Caco-2 (cell line): ENCODE results near the gene BRIP1. TPM values are rescaled to one million over a fixed set of nuclear protein-coding genes. Genes with fewer than 3 reads are reported as not detected.

ENCODE experiments used
- BruUV-seq: library from RNA; stranded (reverse); fragments of 400-500 nt; replicated peaks from 2 replicates; lab custom pipeline; 2021; lab: Mats Ljungman, UMichigan
- CTCF ChIA-PET: fragments of 300-600 bp; sonication (Branson Sonifier 250); formaldehyde crosslinking; loops from one replicate; lab custom pipeline; 2022; ENCODE audit warnings: antibody characterized with exemption; lab: Charles Lee
- POLR2A ChIA-PET: fragments of 300-600 bp; sonication (Branson Sonifier 250); formaldehyde crosslinking; loops from one replicate; lab custom pipeline; 2022; ENCODE audit warnings: antibody characterized with exemption; lab: Charles Lee
- DNase-seq, 2 experiments: peaks; one replicate each; pipeline versions ENCODE4 v3.0.0 to v3.0.0-alpha.2; 2020 to 2022
- H3K27me3 ChIP-seq: replicated peaks from 2 replicates; pipeline ENCODE4 v1.6.0; 2011; ENCODE audit warnings: low read length; ENCODE audit not compliant: control insufficient read depth, insufficient read depth
- H3K36me3 ChIP-seq: 2 replicates; pipeline ENCODE4 v1.5.1; 2011; ENCODE audit warnings: low read length; ENCODE audit not compliant: control insufficient read depth, insufficient read depth
- H3K4me1 ChIP-seq: fragments of 250-450 bp; sonication (Bioruptor Pico); 2 replicates; pipeline ENCODE4 v1.5.1; 2020; ENCODE audit warnings: mild to moderate bottlenecking
- H3K4me3 ChIP-seq: 2 replicates; pipeline ENCODE4 v1.5.1; 2011; ENCODE audit warnings: low read depth, mild to moderate bottlenecking, control low read depth, low read length
- H3K9me3 ChIP-seq: fragments of 250-450 bp; sonication (Bioruptor Pico); 2 replicates; pipeline ENCODE4 v1.5.1; 2020; ENCODE audit warnings: mild to moderate bottlenecking, moderate library complexity
- H3K27ac Mint-ChIP-seq: one replicate; pipeline ENCODE4 v1.8.0; 2022; ENCODE audit warnings: mixed read lengths; ENCODE audit not compliant: unreplicated experiment
- H3K27me3 Mint-ChIP-seq: one replicate; pipeline ENCODE4 v1.8.0; 2022; ENCODE audit warnings: mixed read lengths; ENCODE audit not compliant: insufficient read depth, unreplicated experiment
- H3K36me3 Mint-ChIP-seq: one replicate; pipeline ENCODE4 v1.8.0; 2022; ENCODE audit warnings: mild to moderate bottlenecking, mixed read lengths; ENCODE audit not compliant: insufficient read depth, unreplicated experiment
- H3K4me1 Mint-ChIP-seq: one replicate; pipeline ENCODE4 v1.8.0; 2022; ENCODE audit warnings: low read depth, mixed read lengths; ENCODE audit not compliant: unreplicated experiment
- H3K4me3 Mint-ChIP-seq: one replicate; pipeline ENCODE4 v1.8.0; 2022; ENCODE audit warnings: mild to moderate bottlenecking, moderate library complexity, mixed read lengths; ENCODE audit not compliant: unreplicated experiment
- H3K9me3 Mint-ChIP-seq: one replicate; pipeline ENCODE4 v1.8.0; 2022; ENCODE audit warnings: mixed read lengths; ENCODE audit not compliant: unreplicated experiment
- CTCF ChIP-seq, 2 experiments: fragments of 200-600 bp in 1 of 2; IDR thresholded peaks; 1 replicate in 1 of 2; 2 replicates in 1 of 2; pipeline versions ENCODE4 v1.5.1 to v1.8.0; 2011 to 2022; ENCODE audit warnings: antibody characterized with exemption in 1 of 2, control low read depth in 1 of 2, inconsistent platforms in 1 of 2, low read depth in 1 of 2, low read length in 1 of 2, mild to moderate bottlenecking in 1 of 2, moderate library complexity in 1 of 2; ENCODE audit not compliant: insufficient read depth in 1 of 2, severe bottlenecking in 1 of 2, unreplicated experiment in 1 of 2
- intact Hi-C: fragments of 100-400 bp; cut with micrococcal nuclease; formaldehyde crosslinking; loops from one replicate; pipeline ENCODE4 v1.10.0; 2022; ENCODE audit not compliant: unreplicated experiment
- total RNA-seq: library from RNA; stranded (reverse); gene quantifications from 2 replicates; pipeline ENCODE4 v1.2.3, GENCODE V29; 2022

The BRIP1 gene
- total RNA-seq, 1 experiment from 2014 or later: 18.3 TPM

DNA sequence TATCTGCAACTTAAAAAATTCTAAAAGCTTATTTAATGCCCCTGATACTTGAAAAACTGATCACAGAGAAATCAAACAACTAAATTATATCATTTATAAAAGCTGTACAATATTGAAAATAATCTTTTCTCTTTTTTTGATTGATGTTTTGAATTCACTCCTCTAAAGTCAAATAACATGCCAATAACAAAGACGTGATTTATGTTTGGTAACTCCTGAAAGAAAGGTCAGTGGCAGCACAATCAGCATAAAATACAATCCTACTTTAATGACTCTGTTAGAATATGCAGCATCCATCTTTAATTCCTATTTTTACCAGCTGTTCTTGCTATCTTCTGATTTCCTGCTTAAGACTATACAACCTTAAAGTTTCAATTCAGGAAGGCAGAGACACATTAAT is 221.6 kb downstream of the BRIP1 start:
- no peaks in the 10 kb centered on the region for H3K36me3 Mint-ChIP-seq
- POLR2A ChIA-PET: no interaction called here
- H3K4me1 Mint-ChIP-seq: no peaks in the 10 kb centered on the region
- no peak overlapping the region for H3K4me3 Mint-ChIP-seq
- CTCF ChIA-PET: no interaction called here
- H3K9me3 Mint-ChIP-seq: no peaks in the 10 kb centered on the region
- H3K27ac Mint-ChIP-seq: no peak overlapping the region
- no peaks in the 10 kb centered on the region for H3K9me3 ChIP-seq
- H3K27me3 Mint-ChIP-seq: peaks cover 16% of the 10 kb centered on the region
- no peaks in the 10 kb centered on the region for H3K27me3 ChIP-seq
- DNase-seq: no peak
- no peak overlapping the region for H3K4me3 ChIP-seq
- H3K4me1 ChIP-seq: no peaks in the 10 kb centered on the region
- BruUV-seq: no TSS peak
- no peak for TF ChIP-seq CTCF (IDR thresholded peaks at IDR 0.05; ENCODE audit: insufficient read depth in 1 of 2, low read depth in 1 of 2, low read length in 1 of 2, severe bottlenecking in 1 of 2, unreplicated experiment in 1 of 2)
- H3K36me3 ChIP-seq: no peaks in the 10 kb centered on the region
- intact Hi-C loops: no loop called here

- ChIA-PET POLR2A (no interaction called here), CTCF (no interaction called here)
- H3K36me3 ChIP-seq: no peaks in the 10 kb centered on the region
- no peaks in the 10 kb centered on the region for H3K9me3 Mint-ChIP-seq
- H3K4me1 ChIP-seq: no peaks in the 10 kb centered on the region
- no peak for DNase-seq
- no peaks in the 10 kb centered on the region for H3K4me1 Mint-ChIP-seq
- intact Hi-C loops: no loop called here
- BruUV-seq: no TSS peak
- H3K36me3 Mint-ChIP-seq: no peaks in the 10 kb centered on the region
- H3K9me3 ChIP-seq: no peaks in the 10 kb centered on the region
- H3K4me3 ChIP-seq: no peak overlapping the region
- H3K27me3 ChIP-seq: no peaks in the 10 kb centered on the region
- no peak overlapping the region for H3K27ac Mint-ChIP-seq
- no peak for TF ChIP-seq CTCF (IDR thresholded peaks at IDR 0.05; ENCODE audit: insufficient read depth in 1 of 2, low read depth in 1 of 2, low read length in 1 of 2, severe bottlenecking in 1 of 2, unreplicated experiment in 1 of 2)
- peaks cover 16% of the 10 kb centered on the region for H3K27me3 Mint-ChIP-seq
- H3K4me3 Mint-ChIP-seq: no peak overlapping the region
These were observed 222.2 kb downstream of the BRIP1 start for GRCh38 chr17:61641084-61641483.

GRCh38 chr17:61639818-61640217 is 223.5 kb downstream of the BRIP1 start:
- Histone ChIP-seq H3K27me3 (no peaks in the 10 kb centered on the region), H3K9me3 (no peaks in the 10 kb centered on the region), H3K36me3 (no peaks in the 10 kb centered on the region), H3K4me1 (no peaks in the 10 kb centered on the region), H3K4me3 (no peak overlapping the region)
- H3K27ac Mint-ChIP-seq: no peak overlapping the region
- intact Hi-C loops: loop anchor here (5.0 kb wide), 1 partner anchor 287 kb away; the partner anchor contains the start of gene INTS2
- no peak for DNase-seq
- peaks cover 23% of the 10 kb centered on the region for H3K27me3 Mint-ChIP-seq
- TF ChIP-seq CTCF (IDR thresholded peaks at IDR 0.05; ENCODE audit: insufficient read depth in 1 of 2, low read depth in 1 of 2, low read length in 1 of 2, severe bottlenecking in 1 of 2, unreplicated experiment in 1 of 2): no peak
- BruUV-seq: no TSS peak
- ChIA-PET POLR2A (no interaction called here), CTCF (no interaction called here)
- H3K4me3 Mint-ChIP-seq: no peak overlapping the region
- no peaks in the 10 kb centered on the region for H3K4me1 Mint-ChIP-seq
- H3K36me3 Mint-ChIP-seq: no peaks in the 10 kb centered on the region
- H3K9me3 Mint-ChIP-seq: no peaks in the 10 kb centered on the region
